HG02840 (cell line): ENCODE data around the gene TSPAN5.

Experiments used
- ATAC-seq: cut with Tn5 transposase; IDR thresholded peaks from one replicate; pipeline ENCODE4 v1.9.1; 2021; ENCODE audit warnings: mild to moderate bottlenecking, moderate library complexity, moderate number of reproducible peaks; ENCODE audit not compliant: unreplicated experiment, low FRiP score

The TSPAN5 gene

GRCh38 chr4:98624144-98624543 is 34.3 kb downstream of the TSPAN5 start:
- ATAC-seq = no peak

- ATAC-seq = no peak
Observed at GRCh38 chr4:98623126-98623802, 35.1 kb downstream of the TSPAN5 start.

- ATAC-seq = no peak
Observed at GRCh38 chr4:98620087-98620784, 38.2 kb downstream of the TSPAN5 start.

- no peak for ATAC-seq
Observed at GRCh38 chr4:98619180-98619579, 39.2 kb downstream of the TSPAN5 start.

- ATAC-seq = no peak
Observed at GRCh38 chr4:98618680-98619079, 39.7 kb downstream of the TSPAN5 start.

- no peak for ATAC-seq
Observed at GRCh38 chr4:98617358-98618047, 40.9 kb downstream of the TSPAN5 start.

GRCh38 chr4:98615991-98616390 is 42.4 kb downstream of the TSPAN5 start:
- no peak for ATAC-seq

- ATAC-seq = no peak
Observed at GRCh38 chr4:98614662-98615061, 43.7 kb downstream of the TSPAN5 start.

- no peak for ATAC-seq
Observed at GRCh38 chr4:98614094-98614493, 44.3 kb downstream of the TSPAN5 start.

- ATAC-seq = no peak
Observed at GRCh38 chr4:98613453-98614075, 44.8 kb downstream of the TSPAN5 start.

GRCh38 chr4:98612318-98613250 is 45.8 kb downstream of the TSPAN5 start:
- no peak for ATAC-seq

- no peak for ATAC-seq
Observed at GRCh38 chr4:98611677-98612317, 46.6 kb downstream of the TSPAN5 start.

GRCh38 chr4:98610926-98611676 is 47.3 kb downstream of the TSPAN5 start:
- no peak for ATAC-seq

- no peak for ATAC-seq
Observed at GRCh38 chr4:98610431-98610830, 48.0 kb downstream of the TSPAN5 start.

GRCh38 chr4:98609934-98610333 is 48.5 kb downstream of the TSPAN5 start:
- ATAC-seq = no peak

- no peak for ATAC-seq
Observed at GRCh38 chr4:98608356-98608755, 50.1 kb downstream of the TSPAN5 start.

- no peak for ATAC-seq
Observed at GRCh38 chr4:98606894-98607293, 51.5 kb downstream of the TSPAN5 start.

GRCh38 chr4:98605216-98605615 is 53.2 kb downstream of the TSPAN5 start:
- ATAC-seq = no peak

GRCh38 chr4:98604723-98605122 is 53.7 kb downstream of the TSPAN5 start:
- ATAC-seq = no peak
